Upper lobe of right lung (tissue), 1 donor: ENCODE measurements around the gene PLPP3. TPM values are rescaled to one million over a fixed set of nuclear protein-coding genes. Genes with fewer than 3 reads are reported as not detected.

Experiments used
- ATAC-seq: fragments of 200-7000 bp; cut with Tn5 transposase; one replicate; pipeline ENCODE4 v1.9.1; 2020; ENCODE audit warnings: mild to moderate bottlenecking, moderate library complexity
- DNase-seq: peaks from one replicate; pipeline ENCODE4 v3.0.0-alpha.2; 2020
- H3K27ac ChIP-seq: fragments of 200-600 bp; one replicate; pipeline ENCODE4 v1.8.0; 2022
- H3K27me3 ChIP-seq: fragments of 200-600 bp; one replicate; pipeline ENCODE4 v1.8.0; 2022; ENCODE audit warnings: mild to moderate bottlenecking
- H3K36me3 ChIP-seq: fragments of 200-600 bp; one replicate; pipeline ENCODE4 v1.8.0; 2022
- H3K4me1 ChIP-seq: fragments of 200-600 bp; one replicate; pipeline ENCODE4 v1.8.0; 2022
- H3K4me3 ChIP-seq: fragments of 200-600 bp; one replicate; pipeline ENCODE4 v1.8.0; 2022; ENCODE audit warnings: mild to moderate bottlenecking
- H3K9me3 ChIP-seq: fragments of 200-600 bp; one replicate; pipeline ENCODE4 v1.8.0; 2022
- intact Hi-C: fragments of 100-400 bp; cut with DNase I; formaldehyde crosslinking; loops from one replicate; pipeline ENCODE4 v1.11.0; 2022
- total RNA-seq: library from RNA; stranded (reverse); fragmentation: NEBNext Ultra II Directional; extraction: Animal tissue kit (Norgen Biotek cat#: 25700); gene quantifications from one replicate; pipeline ENCODE4 v1.2.1, GENCODE V29; 2021
- TF ChIP-seq, protein P1 (sequence below): fragments of 200-600 bp; IDR thresholded peaks from one replicate; pipeline ENCODE4 v1.8.0; 2022; ENCODE audit warnings: antibody characterized with exemption
- donor health status: DM: no; HTN: yes; CAD: no; lungs with severe emphysema.

PLPP3 gene
- total RNA-seq, 1 donor from 2014 or later, result 124 TPM

DNA sequence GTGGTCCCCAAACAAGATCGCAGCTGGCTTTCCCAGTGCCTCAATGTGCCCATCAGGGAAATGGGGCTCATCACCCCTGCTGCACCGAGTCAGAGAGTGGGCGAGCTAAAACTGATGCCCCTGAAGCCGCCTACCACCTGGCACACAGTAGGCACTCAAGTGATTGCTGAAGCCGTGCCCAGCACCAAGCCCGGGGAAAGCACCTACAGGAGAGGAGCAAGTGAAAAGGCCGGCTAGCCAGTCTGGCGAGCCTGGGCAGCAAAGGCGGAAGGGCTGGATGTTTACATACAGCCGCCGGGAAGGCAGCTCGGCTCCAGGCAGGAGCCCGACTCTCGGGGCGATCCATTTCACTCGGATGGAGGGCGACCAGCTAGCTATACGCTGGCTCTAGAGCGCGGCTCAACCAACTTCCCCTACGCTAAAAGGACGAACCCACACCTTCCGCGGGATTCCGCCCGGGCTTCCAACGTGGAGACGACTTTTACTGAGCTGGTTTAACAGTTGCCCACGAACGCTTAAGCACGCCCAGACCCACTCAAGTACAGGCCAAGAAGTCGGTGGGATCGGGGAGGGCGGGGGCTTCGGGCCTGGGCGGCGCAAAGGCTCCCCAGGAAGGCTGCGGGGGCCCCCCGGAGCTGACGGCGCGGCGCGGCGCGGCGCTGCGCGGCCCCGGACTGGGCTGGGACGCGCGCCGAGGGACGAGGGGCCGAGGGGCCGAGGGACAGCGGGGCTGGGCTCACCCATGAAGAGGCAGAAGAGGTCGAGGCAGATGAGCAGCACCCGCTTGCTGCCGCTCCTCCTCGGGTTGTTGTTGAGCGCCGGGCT lies 1.0 kb downstream of the PLPP3 start:
- intact Hi-C loops, result loop anchor here (10.0 kb wide), 1 partner anchor 54 kb away; no protein-coding TSS in a partner anchor
- Histone ChIP-seq H3K4me3 (peak overlapping the region; percentile 83), H3K4me1 (no peaks in the 10 kb centered on the region), H3K9me3 (no peaks in the 10 kb centered on the region), H3K36me3 (no peaks in the 10 kb centered on the region), H3K27ac (peak overlapping the region; percentile 94), H3K27me3 (no peaks in the 10 kb centered on the region)
- TF ChIP-seq, protein P1, sequence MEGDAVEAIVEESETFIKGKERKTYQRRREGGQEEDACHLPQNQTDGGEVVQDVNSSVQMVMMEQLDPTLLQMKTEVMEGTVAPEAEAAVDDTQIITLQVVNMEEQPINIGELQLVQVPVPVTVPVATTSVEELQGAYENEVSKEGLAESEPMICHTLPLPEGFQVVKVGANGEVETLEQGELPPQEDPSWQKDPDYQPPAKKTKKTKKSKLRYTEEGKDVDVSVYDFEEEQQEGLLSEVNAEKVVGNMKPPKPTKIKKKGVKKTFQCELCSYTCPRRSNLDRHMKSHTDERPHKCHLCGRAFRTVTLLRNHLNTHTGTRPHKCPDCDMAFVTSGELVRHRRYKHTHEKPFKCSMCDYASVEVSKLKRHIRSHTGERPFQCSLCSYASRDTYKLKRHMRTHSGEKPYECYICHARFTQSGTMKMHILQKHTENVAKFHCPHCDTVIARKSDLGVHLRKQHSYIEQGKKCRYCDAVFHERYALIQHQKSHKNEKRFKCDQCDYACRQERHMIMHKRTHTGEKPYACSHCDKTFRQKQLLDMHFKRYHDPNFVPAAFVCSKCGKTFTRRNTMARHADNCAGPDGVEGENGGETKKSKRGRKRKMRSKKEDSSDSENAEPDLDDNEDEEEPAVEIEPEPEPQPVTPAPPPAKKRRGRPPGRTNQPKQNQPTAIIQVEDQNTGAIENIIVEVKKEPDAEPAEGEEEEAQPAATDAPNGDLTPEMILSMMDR, result no peak
- DNase-seq, result peak; percentile 85
- peak; percentile 70 for ATAC-seq

DNA sequence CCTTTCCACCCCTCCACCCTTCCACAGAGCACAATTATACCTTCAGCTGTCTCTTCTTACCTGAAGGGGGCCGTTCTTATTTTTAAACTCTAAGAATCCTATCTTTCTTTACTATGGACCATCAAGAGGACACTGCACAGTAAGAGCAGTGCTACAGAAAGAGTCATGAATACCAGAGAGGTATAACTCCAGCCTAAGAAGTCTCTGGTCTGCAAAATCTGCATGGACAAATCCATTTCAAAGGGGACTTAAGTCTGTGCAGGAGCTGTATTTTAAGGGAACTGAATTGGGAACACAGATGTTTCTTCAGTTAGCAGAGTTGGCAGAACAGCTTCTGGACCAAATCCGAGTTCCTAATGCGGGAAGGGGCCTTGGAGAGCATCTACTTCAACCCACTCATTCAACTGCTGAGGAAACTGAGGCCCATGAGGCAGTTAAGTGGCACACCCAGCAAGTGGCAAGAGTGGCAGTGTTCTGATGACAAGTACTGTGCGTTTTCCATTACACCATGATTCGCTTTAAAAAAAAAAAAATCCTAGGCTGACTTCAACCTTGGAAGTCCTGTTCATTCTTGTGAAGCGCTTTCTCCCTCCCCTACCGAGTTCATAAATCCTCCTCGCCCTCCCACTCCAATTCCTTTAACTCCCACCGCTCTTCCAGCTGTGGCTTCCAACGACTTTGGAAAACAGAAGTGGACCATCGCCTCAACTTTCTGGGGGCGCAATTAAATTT lies 1.8 kb downstream of the PLPP3 start:
- no peak for ATAC-seq
- no peak for DNase-seq
- Histone ChIP-seq H3K4me1 (peaks cover 5% of the 10 kb centered on the region), H3K36me3 (no peaks in the 10 kb centered on the region), H3K9me3 (no peaks in the 10 kb centered on the region), H3K4me3 (peak overlapping the region; percentile 83), H3K27me3 (no peaks in the 10 kb centered on the region), H3K27ac (peak overlapping the region; percentile 94)
- TF ChIP-seq, protein P1, result no peak
- intact Hi-C loops, result loop anchor here (10.0 kb wide), 1 partner anchor 53 kb away; no protein-coding TSS in a partner anchor

DNA sequence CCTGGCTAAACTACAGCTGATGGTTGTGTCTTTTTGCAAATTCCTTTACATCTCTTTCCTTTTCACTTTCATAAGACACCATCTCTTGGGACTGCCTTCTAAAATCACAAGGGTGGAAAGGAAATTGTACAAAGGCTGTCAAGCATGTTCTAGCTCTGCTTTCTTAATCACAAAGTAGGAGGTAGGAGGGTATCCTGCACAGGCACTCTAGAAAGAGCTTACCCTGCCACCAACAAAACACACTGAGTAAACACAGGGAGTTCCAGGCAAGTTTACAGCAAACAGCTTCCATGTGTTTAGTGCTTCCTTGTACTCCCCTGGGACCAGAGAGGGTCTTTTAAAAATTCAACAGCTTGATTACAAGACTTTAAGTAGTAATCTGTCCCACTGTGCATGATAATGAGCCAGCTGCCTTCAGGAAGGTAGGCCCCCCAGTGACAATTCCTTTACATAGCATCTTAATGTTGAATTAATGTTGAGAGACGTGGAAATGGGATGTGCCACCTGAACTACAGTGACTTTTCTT lies 2.4 kb downstream of the PLPP3 start:
- no peaks in the 10 kb centered on the region for H3K27me3 ChIP-seq
- no peaks in the 10 kb centered on the region for H3K9me3 ChIP-seq
- H3K4me1 ChIP-seq, result peaks cover 11% of the 10 kb centered on the region
- TF ChIP-seq, protein P1, result peak; percentile 44
- no peaks in the 10 kb centered on the region for H3K36me3 ChIP-seq
- ATAC-seq, result peak; percentile 5
- H3K27ac ChIP-seq, result peak overlapping the region; percentile 94
- intact Hi-C loops, result loop anchor here (10.0 kb wide), 1 partner anchor 52 kb away; no protein-coding TSS in a partner anchor
- peak overlapping the region; percentile 83 for H3K4me3 ChIP-seq
- no peak for DNase-seq

DNA sequence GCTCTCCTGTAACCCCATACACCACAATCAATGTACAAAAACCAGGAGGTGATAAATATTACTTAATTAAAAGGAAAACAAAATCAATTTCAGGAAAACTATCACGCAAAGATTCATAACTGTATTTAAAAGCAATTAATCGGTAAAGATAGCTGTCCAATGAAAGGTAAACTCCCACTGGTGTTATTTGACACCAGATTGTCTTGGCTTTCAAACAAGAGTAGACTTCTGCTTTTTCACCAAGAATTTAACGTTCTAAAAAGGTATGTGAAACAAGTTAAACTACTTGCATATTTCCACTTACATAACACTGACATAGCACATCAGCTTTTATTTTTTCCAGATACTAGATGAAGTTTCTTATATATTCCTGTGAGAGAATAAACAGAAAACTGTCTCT lies 3.5 kb downstream of the PLPP3 start:
- H3K4me1 ChIP-seq, result peaks cover 19% of the 10 kb centered on the region
- H3K27ac ChIP-seq, result no peak overlapping the region
- no peaks in the 10 kb centered on the region for H3K9me3 ChIP-seq
- intact Hi-C loops, result loop anchor here (10.0 kb wide), 1 partner anchor 51 kb away; no protein-coding TSS in a partner anchor
- H3K36me3 ChIP-seq, result no peaks in the 10 kb centered on the region
- TF ChIP-seq, protein P1, result no peak
- H3K4me3 ChIP-seq, result peak overlapping the region; percentile 83
- DNase-seq (no peak), ATAC-seq (no peak)
- no peaks in the 10 kb centered on the region for H3K27me3 ChIP-seq

DNA sequence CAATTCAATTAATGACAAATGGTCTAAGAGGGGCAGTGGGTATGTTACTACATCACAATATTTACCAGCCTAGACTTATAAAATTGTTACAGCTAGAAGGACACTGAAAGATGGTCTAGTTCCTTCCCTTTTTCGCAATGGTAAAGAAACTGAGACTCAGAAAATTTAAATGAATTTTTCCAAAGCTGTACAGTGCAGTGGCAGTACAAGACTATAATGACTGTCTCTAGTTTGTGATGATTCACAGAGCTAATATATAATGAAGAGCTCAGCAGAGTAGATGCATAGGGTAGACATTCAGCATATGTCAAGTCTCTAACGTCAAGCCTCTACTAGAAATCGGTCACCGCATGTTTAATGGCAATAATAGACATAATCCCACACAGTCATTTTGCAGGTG lies 4.6 kb downstream of the PLPP3 start:
- H3K27ac ChIP-seq, result no peak overlapping the region
- intact Hi-C loops, result loop anchor here (10.0 kb wide), 1 partner anchor 50 kb away; no protein-coding TSS in a partner anchor

More for the DNA sequence above, 4.6 kb downstream of the PLPP3 start:
- ATAC-seq, result no peak
- Histone ChIP-seq H3K36me3 (no peaks in the 10 kb centered on the region), H3K4me3 (peak overlapping the region; percentile 83), H3K9me3 (no peaks in the 10 kb centered on the region), H3K27me3 (no peaks in the 10 kb centered on the region), H3K4me1 (peaks cover 19% of the 10 kb centered on the region)
- no peak for DNase-seq
- TF ChIP-seq, protein P1, result no peak
